ENCODE results near the gene CCNDBP1.

DNA sequence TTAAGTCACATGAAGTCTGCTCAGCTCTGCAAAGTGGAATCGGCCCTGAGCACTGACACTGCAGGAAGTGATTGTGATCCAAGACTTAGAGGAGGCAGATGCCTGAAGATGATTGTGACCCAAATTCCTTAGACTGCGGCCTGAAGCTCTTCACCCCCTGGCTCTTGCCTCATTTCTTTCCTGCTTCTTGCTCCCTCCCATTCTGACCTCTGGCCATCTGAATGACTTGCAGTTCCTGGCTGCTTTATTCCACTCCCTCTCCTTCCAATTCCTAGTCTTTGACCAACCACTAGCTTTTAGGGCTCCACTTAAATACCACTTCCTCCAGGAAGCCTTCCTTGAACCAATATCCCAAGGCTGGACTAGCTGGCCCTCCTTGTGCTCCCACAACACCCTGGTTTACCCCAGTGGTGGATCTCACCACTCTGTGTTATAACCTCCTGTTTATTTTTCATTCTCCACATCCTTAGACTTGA, 45.5 kb downstream of the CCNDBP1 start:
- TF ChIP-seq, protein P1, sequence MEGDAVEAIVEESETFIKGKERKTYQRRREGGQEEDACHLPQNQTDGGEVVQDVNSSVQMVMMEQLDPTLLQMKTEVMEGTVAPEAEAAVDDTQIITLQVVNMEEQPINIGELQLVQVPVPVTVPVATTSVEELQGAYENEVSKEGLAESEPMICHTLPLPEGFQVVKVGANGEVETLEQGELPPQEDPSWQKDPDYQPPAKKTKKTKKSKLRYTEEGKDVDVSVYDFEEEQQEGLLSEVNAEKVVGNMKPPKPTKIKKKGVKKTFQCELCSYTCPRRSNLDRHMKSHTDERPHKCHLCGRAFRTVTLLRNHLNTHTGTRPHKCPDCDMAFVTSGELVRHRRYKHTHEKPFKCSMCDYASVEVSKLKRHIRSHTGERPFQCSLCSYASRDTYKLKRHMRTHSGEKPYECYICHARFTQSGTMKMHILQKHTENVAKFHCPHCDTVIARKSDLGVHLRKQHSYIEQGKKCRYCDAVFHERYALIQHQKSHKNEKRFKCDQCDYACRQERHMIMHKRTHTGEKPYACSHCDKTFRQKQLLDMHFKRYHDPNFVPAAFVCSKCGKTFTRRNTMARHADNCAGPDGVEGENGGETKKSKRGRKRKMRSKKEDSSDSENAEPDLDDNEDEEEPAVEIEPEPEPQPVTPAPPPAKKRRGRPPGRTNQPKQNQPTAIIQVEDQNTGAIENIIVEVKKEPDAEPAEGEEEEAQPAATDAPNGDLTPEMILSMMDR (IDR thresholded peaks at IDR 0.05): no peak
- no peak for TF ChIP-seq SIN3A (IDR thresholded peaks at IDR 0.05; ENCODE audit: borderline replicate concordance, insufficient read depth, low read depth, low read length)
